Colon (tissue), 2 donors: ENCODE measurements around the gene BECN2.

Experiments used
- FAIRE-seq: peaks from 2 replicates; lab custom pipeline; 2012; peaks lifted over from hg19 to GRCh38; lab: Jason Lieb, UNC
- donor health status: control.
- donor health status: control.

BECN2 gene

GRCh38 chr1:241957692-241958494, at the start of gene BECN2:
Gene BECN2 (plus strand): TSS chr1:241957767. CDS start chr1:241957767, 0 bp downstream.
- no peak for FAIRE-seq

- FAIRE-seq = no peak
These were observed 41.4 kb upstream of the BECN2 start for GRCh38 chr1:241916196-241916595.

- no peak for FAIRE-seq
These were observed 40.1 kb upstream of the BECN2 start for GRCh38 chr1:241917487-241917886.

GRCh38 chr1:241918879-241919278, 38.7 kb upstream of the BECN2 start:
- no peak for FAIRE-seq

GRCh38 chr1:241924080-241924808, 33.3 kb upstream of the BECN2 start:
- FAIRE-seq = no peak

GRCh38 chr1:241926141-241926540, 31.4 kb upstream of the BECN2 start:
- no peak for FAIRE-seq

GRCh38 chr1:241927321-241927720, 30.2 kb upstream of the BECN2 start:
- no peak for FAIRE-seq

- no peak for FAIRE-seq
These were observed 24.7 kb upstream of the BECN2 start for GRCh38 chr1:241932845-241933244.

GRCh38 chr1:241934201-241934848, 23.2 kb upstream of the BECN2 start:
- no peak for FAIRE-seq

- FAIRE-seq = no peak
These were observed 22.7 kb upstream of the BECN2 start for GRCh38 chr1:241934866-241935265.

GRCh38 chr1:241939798-241940197, 17.8 kb upstream of the BECN2 start:
- FAIRE-seq = no peak

GRCh38 chr1:241942738-241943137, 14.8 kb upstream of the BECN2 start:
- no peak for FAIRE-seq

GRCh38 chr1:241944300-241944699, 13.3 kb upstream of the BECN2 start:
- FAIRE-seq = no peak

- no peak for FAIRE-seq
These were observed 10.2 kb upstream of the BECN2 start for GRCh38 chr1:241947354-241947753.

GRCh38 chr1:241950390-241950789, 7.2 kb upstream of the BECN2 start:
- no peak for FAIRE-seq

GRCh38 chr1:241962153-241962552, 4.6 kb downstream of the BECN2 start:
- FAIRE-seq = no peak

- no peak for FAIRE-seq
These were observed 6.2 kb downstream of the BECN2 start for GRCh38 chr1:241963722-241964121.

GRCh38 chr1:241964550-241965282, 7.1 kb downstream of the BECN2 start:
- FAIRE-seq = no peak

- no peak for FAIRE-seq
These were observed 11.0 kb downstream of the BECN2 start for GRCh38 chr1:241968611-241969010.

- FAIRE-seq = no peak
These were observed 15.3 kb downstream of the BECN2 start for GRCh38 chr1:241972703-241973369.

GRCh38 chr1:241976229-241976628, 18.7 kb downstream of the BECN2 start:
- no peak for FAIRE-seq

GRCh38 chr1:241979071-241979470, 21.5 kb downstream of the BECN2 start:
- no peak for FAIRE-seq
